GM10847 (cell line): Measurements from ENCODE around the gene SEMA3D.

Experiments
- POLR2A ChIP-seq: IDR thresholded peaks from 2 replicates; pipeline ENCODE4 v1.6.1; 2011; ENCODE audit not compliant: insufficient read length; ENCODE audit errors: extremely low read depth

Gene SEMA3D

DNA sequence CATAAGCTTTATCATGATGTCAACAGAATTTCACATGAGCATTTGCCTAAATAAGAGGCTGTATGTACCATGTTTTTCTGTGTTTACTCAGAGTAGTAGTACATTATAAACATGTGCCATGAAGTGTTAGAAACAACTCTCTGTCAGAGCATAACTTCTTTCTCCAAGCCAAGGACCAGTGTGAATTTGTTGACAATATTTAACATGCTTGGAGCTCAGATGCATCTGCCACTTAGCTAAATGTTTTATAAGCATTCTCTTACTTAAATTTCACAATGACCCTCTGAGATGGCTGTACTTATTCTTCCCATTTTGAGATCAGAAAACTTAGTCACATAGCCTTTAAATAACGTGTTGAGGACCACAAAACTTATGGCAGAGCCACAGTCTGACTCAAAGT is 105.0 kb downstream of the SEMA3D start:
- no peak for TF ChIP-seq POLR2A

DNA sequence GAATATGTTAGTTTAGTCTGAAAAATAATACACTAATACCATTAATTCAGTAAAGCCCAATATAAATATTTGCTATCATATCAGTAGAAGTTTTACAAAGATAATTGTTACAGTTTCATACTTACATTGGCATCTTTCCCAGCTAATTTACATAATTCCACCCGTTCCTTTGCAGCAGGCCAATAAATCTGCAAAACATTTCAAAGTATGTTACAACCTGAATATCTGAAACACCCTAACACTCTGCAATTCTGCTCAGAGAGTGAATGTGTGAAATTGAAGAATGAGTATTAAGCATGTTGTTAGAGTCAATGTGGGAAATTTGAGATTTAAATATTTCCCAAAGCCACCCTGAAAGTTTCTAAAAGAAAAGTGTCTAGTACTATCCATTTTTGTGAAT is 105.5 kb downstream of the SEMA3D start:
- TF ChIP-seq POLR2A: no peak

DNA sequence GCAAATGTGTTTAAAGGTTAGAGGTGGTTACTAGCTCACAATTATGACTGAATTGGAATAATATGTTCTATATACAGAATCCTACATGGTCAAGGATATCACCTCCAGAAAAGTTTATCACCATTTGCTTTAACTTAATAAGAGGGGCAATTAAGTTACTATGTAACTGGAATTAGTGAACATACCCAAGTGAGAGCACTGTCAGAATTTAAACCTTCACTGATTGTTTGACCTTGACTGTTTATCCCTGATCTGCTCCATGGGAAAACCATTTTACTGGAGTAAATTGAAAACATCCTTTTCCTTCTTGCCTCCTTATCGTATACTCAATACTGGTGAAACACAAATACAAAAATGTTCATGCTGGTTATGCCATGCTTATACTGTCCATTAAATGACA is 107.4 kb downstream of the SEMA3D start:
- no peak for TF ChIP-seq POLR2A

DNA sequence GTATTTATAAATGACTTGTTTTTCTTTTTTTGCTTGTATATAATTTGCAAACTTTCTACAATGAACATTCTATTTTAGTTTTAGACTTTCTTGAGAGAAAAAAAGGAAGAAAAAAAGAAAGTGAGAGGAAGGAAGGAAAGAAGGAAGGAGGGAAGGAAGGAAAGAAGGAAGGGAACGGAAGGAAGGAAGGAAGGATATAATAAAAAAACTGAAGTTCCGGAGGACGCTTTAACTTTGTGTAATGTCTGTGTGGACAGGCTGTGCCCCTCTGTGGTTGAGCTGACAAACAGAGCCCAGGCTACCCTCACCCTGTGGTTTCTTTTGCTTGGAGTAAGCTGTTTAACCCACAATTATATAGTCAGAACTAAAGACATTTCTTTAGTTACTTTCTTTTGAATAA is 108.7 kb downstream of the SEMA3D start:
- no peak for TF ChIP-seq POLR2A

DNA sequence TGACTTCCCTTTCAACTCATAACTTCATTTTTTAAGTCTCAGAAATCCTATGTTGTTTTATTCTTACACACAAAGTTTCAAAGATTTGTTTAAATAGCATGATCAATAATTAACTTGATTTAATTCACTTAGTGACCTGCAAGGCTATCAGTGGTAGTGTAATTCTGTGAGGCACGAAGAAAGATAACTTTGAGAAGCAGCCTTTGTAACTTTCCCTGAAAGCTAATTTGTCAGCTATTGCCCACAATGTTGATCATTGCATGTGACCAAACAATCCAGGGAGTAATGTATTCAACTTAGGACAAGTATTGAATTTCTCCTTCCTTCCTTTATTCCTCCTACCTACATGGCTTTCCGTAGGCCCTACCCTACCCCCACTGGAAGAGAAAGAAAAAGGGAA is 111.0 kb downstream of the SEMA3D start:
- TF ChIP-seq POLR2A: no peak

DNA sequence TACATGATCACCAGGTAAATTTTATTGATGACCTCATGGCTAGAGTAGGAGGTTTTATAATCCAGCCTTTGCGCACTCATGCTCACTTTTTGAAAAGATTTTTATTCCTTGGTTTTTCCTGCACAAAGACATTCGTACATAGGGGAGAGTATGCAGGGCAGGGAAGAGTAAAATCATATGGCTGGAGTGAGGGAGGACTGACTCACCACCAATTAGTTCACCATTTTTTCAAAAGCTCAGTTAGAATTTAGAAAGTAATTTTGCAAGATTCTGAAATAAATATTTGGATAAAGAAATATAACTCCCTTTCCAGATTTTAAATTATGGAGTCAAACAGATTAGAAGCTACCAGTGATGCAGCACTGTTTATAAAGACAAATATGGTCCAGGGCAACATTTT is 111.9 kb downstream of the SEMA3D start:
- no peak for TF ChIP-seq POLR2A

DNA sequence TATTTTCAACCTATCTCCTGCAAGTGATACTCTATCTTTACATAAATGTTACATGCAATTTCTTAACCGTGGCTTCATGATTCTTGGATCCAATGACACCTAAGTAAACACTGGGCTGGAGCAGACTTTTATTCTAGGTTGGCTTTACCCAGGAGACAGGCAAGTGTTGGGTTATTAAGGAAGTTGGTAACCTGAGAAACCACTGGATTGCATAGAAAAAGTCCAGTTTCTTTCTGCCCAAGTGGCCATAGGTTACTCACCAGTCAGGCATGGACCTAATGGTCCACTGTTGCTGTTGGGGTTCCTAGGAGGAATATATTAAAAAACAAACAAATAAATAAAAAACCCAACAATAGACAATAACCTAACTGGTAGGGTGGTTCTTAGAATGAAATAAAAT is 112.8 kb downstream of the SEMA3D start:
- no peak for TF ChIP-seq POLR2A

DNA sequence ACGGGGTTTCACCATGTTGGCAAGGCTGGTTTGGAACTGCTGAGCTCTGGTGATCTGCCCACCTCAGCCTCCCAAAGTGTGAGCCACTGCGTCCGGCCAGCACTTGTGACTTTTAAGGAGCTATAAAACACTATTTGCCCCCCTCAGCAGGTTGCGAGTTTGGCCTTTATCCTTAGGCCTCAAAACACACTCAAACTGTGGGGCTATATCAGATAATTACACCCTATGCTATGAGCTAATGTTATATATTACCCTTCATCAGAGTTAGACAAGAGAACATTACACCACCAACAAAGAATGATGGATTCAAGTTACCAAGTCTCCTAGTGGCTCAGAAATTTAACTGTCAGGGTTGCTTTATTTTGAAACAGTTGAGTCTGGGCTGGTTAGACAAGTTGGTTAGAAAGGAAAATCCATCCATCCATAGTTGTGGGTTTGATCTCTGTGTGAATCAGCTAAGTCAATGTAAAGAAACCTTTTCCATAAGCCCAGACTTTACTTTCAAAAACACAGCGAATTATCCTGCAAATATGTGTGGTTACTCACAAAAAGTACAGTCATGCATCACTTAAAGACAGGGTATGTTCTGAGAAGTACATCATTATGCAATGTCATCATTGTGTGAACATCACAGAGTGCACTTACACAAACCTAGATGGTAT is 115.8 kb downstream of the SEMA3D start:
- TF ChIP-seq POLR2A: no peak

DNA sequence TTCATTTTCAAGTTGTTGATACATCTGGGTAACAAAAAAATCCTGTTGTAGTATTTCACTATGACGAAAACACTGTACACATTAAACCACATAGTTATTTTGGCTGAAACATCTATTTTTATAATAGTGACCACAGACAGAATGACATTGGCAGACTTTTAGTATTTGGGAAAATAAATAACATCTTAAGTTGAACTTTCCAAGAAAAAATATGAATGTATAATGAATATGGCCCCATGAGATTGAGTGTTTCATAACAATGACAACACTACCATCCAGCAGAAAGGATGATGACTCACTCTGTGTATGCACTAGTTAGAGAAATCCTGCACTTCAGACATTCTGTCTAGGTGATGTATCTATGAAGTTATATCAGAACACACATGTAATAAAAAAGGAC is 118.1 kb downstream of the SEMA3D start:
- TF ChIP-seq POLR2A: no peak

DNA sequence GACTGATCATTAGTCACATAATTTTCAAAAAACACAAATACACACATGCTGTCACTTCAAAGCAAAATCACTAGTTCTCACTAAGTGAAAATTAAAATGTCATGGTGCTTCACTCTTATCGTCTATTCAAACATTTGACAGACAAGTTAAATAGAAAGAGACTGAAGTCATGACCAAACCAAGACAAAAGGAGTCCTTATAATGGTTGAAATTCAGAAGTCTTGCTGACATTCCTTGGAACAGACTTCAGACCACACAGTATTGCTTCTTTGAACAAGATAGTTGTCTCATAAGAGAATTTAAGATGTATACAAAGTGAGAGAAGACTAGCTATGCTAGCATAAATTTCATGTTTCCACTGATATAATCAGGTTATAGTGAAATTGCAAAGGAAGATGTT is 119.5 kb downstream of the SEMA3D start:
- no peak for TF ChIP-seq POLR2A

DNA sequence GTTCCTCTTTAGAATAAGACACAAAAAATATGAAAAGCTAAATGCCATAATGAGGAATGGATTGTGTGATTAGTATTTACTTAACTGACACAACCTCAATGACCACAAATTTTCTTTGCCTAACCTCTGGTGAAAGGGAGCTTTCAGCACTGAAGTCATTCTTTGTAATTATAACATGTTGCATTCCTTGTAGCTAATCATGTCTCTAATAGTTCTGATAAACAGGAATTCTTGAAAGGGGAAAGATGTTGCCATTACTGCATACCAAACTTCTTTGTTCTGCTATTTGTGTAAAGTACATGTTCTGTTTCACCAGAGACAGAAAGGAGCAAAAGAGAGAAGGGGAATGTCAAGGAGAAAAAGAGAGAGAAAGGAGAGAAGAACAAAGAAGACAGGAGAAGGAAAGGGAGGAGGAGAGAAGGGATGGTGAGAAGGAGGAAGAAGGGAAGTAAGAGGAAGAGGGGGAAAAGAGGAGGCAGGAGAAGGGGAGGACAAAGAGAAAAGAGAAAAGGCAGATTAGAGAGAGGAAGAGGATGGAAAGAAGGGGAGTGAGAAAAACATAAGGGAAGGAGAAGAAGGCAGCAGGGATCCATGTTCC is 120.9 kb downstream of the SEMA3D start:
- TF ChIP-seq POLR2A: no peak

DNA sequence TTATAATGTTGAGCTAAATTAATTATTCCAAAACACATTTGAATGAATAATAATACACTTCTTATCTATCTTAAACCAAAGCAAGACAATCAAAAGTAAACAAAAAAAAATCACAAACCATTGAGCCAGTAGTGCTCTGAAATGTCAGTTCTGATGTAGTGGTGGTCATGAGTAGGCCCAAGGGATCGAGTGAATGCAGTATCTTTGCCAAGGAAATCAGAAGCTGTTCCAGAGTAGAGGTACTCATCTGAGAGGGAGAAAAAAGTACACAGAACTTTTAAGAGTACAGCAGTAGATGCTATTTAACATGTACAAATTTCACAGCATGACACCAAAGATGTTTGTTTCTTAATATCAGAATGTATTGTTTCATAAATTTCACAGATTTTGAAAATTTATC is 121.5 kb downstream of the SEMA3D start:
- TF ChIP-seq POLR2A: no peak

DNA sequence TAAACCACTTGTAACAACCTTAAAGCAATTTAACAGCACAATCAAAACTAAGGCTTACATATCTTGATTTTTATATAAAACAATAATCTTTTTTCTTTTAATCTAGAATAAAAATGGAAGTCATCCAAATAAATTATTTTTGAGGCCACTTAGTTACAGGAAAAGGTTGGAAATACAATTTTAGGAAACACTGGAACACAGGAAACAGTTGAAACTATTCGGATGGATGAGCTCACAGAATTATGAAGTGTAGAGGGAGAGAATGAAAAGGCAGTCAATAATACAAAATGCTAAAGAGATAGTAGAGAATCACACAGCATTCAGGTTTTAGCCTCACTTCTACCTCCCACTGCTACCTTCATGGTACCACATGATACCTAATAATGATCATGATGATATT is 124.2 kb downstream of the SEMA3D start:
- TF ChIP-seq POLR2A: no peak

DNA sequence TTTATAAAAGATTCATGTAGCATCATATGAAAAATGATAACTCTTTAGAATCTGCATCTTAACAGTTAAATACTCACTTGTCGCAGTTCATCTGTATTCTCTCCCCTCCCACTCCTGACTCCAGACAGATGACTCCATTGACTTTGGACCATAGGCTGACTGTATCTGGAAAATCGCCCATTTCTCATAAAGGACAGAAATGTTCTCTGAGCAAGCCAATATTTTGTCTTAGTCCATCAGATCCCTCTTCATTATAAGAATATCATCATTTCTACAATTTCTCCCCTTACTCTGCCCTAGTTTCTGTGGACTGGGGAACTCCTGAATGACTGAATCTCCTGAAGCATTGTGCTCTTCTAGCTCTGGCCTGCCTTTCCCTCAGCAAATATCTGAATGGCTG is 125.4 kb downstream of the SEMA3D start:
- TF ChIP-seq POLR2A: no peak

DNA sequence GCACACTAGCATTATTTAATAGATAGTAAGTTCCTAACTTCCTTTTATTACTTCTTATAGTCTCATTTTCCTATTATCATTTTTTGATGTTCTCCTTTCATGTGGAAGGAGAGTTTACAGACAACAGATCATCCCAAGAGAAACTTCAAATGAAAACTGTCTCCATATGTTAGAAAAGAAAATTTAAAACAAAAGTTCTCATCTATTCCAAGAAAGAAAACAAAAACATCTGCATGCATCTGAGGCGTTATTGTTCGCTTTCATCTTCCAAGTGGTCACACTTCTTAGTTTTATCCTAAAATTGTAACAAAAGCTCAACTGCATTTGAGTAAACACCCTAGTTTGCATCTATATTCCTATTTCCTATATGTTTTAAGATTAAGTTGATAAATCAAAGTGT is 126.2 kb downstream of the SEMA3D start:
- TF ChIP-seq POLR2A: no peak

DNA sequence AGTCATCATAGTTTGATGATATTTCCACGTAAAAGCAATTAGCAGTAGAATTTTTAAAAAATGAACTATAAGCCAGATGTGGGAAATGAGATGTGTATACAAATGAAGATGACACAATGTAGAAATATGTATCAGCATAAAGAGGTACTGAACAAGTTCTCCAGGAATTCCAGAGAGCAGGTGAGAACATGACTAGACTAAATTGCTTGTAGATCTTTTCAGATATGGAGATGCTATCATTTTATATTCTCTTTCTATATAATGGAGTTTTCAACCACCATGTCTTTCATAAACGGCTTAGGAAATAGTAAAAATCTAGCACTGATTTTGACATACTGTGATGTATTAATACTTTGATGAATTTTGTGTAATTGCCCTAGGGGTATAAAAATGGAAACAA is 130.9 kb downstream of the SEMA3D start:
- no peak for TF ChIP-seq POLR2A

DNA sequence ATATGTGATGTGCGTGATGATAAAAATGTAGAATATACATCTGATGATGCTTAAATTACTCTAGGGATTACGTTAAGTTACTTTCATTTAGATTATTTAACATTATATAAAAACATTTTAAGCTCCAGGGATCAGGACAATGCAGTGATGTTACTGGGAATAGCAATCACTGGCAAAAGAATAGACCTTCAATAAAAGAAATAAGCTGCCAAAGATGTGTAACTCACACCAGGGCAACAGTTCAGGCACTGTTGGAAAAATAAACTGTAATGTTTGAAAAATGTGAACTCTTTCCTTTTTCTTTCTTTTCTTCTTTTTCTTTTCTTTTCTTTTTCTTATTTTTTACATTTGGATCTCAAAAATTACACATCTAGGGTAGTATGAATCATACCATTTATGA is 131.7 kb downstream of the SEMA3D start:
- TF ChIP-seq POLR2A: no peak
